Endometrial microvascular endothelial cells (primary cell): ENCODE results near the gene DUOX2. TPM values are rescaled to one million over a fixed set of nuclear protein-coding genes. Genes with fewer than 3 reads are reported as not detected.
"Not testable (repeated sequence)": the region's sequence is repeated elsewhere in the genome, so short reads cannot be mapped to it uniquely, and the experiment has no call there.

Experiments
- in situ Hi-C: cut with HindIII; loops from 2 replicates; pipeline ENCODE4 v1.10.0; 2017; ENCODE audit warnings: low sequenced_read_pairs, low pct_unique_long_range_greater_than_20kb; ENCODE audit errors: inconsistent ontology term
- total RNA-seq: library from RNA; depleted of rRNA; stranded (reverse); fragments of >200 nt; gene quantifications from one replicate; pipeline ENCODE4 v1.2.3, GENCODE V29; 2015; ENCODE audit errors: inconsistent ontology term

The DUOX2 gene
- total RNA-seq, 1 donor from 2014 or later = not detected

GRCh38 chr15:45048794-45049631, 65.0 kb downstream of the DUOX2 start:
- in situ Hi-C loops = no loop called here

GRCh38 chr15:45048449-45048793, 65.6 kb downstream of the DUOX2 start:
- in situ Hi-C loops = not testable (repeated sequence)

GRCh38 chr15:45044270-45044669, 69.7 kb downstream of the DUOX2 start:
- in situ Hi-C loops = not testable (repeated sequence)

GRCh38 chr15:45042859-45043258, 71.1 kb downstream of the DUOX2 start:
- in situ Hi-C loops = not testable (repeated sequence)

Other genes starting within 250 kb of the DUOX2 start
- gene TERB2, start 157.5 kb downstream of the DUOX2 start, total RNA-seq = not detected
- 21.6 TPM for gene SORD, start 91.0 kb downstream of the DUOX2 start, total RNA-seq
- not detected for gene DUOXA2, start 154 bp upstream of the DUOX2 start, total RNA-seq
- not detected for gene DUOXA1, start 15.7 kb upstream of the DUOX2 start, total RNA-seq
- gene DUOX1, start 15.8 kb upstream of the DUOX2 start, total RNA-seq = not detected
- not detected for gene SHF, start 73.8 kb upstream of the DUOX2 start, total RNA-seq
- gene SLC28A2, start 138.1 kb upstream of the DUOX2 start, total RNA-seq = not detected